ENCODE measurements around the gene SLC2A5. TPM values are rescaled to one million over a fixed set of nuclear protein-coding genes. Genes with fewer than 3 reads are reported as not detected.
A peak's percentile ranks its signal among the peaks of the same experiment; 100 is the strongest.

Gene SLC2A5
- total and polyA plus RNA-seq, 9 of the 15 experiments (the other 6 are each of a cell fraction or from before 2014, with no cell fraction given), result 0.08 TPM; not detected in 8

GRCh38 chr1:9071554-9072235, 2.3 kb upstream of the SLC2A5 start (continued):
- TF ChIP-seq, protein P1, sequence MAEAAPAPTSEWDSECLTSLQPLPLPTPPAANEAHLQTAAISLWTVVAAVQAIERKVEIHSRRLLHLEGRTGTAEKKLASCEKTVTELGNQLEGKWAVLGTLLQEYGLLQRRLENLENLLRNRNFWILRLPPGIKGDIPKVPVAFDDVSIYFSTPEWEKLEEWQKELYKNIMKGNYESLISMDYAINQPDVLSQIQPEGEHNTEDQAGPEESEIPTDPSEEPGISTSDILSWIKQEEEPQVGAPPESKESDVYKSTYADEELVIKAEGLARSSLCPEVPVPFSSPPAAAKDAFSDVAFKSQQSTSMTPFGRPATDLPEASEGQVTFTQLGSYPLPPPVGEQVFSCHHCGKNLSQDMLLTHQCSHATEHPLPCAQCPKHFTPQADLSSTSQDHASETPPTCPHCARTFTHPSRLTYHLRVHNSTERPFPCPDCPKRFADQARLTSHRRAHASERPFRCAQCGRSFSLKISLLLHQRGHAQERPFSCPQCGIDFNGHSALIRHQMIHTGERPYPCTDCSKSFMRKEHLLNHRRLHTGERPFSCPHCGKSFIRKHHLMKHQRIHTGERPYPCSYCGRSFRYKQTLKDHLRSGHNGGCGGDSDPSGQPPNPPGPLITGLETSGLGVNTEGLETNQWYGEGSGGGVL (CRISPR knock-in tag; IDR thresholded peaks at IDR 0.05), result no peak
- TF ChIP-seq, protein P2, sequence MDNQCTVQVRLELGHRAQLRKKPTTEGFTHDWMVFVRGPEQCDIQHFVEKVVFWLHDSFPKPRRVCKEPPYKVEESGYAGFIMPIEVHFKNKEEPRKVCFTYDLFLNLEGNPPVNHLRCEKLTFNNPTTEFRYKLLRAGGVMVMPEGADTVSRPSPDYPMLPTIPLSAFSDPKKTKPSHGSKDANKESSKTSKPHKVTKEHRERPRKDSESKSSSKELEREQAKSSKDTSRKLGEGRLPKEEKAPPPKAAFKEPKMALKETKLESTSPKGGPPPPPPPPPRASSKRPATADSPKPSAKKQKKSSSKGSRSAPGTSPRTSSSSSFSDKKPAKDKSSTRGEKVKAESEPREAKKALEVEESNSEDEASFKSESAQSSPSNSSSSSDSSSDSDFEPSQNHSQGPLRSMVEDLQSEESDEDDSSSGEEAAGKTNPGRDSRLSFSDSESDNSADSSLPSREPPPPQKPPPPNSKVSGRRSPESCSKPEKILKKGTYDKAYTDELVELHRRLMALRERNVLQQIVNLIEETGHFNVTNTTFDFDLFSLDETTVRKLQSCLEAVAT (IDR thresholded peaks at IDR 0.05), result no peak
- TF ChIP-seq BHLHE40 (IDR thresholded peaks at IDR 0.05; ENCODE audit: low read length) (0 out of 2 replicates have a peak, but pooled peaks have one; percentile 38), SMC3 (conservative IDR thresholded peaks at IDR 0.05; ENCODE audit: insufficient read depth, low read depth, low read length) (no peak), CBFB (CRISPR knock-in tag; IDR thresholded peaks at IDR 0.05) (no peak), EWSR1 (IDR thresholded peaks at IDR 0.05; ENCODE audit: borderline replicate concordance, low read depth, partially characterized antibody) (no peak), HCFC1 (IDR thresholded peaks at IDR 0.05; ENCODE audit: low read depth, low read length) (no peak; the same call in 1 of the 2 replicates), SMAD3 (CRISPR knock-in tag; conservative IDR thresholded peaks at IDR 0.05) (0 out of 2 replicates have a peak, but pooled peaks have one; percentile 26), ZNF174 (CRISPR knock-in tag; IDR thresholded peaks at IDR 0.05) (no peak), PTRF (tag; IDR thresholded peaks at IDR 0.05) (no peak), MECOM (CRISPR knock-in tag; IDR thresholded peaks at IDR 0.05) (no peak), RAD51 (IDR thresholded peaks at IDR 0.05; ENCODE audit: borderline replicate concordance, low read depth) (no peak), ZNF133 (CRISPR knock-in tag; IDR thresholded peaks at IDR 0.05) (no peak), GTF2A2 (tag; IDR thresholded peaks at IDR 0.05) (no peak), ZNF445 (CRISPR knock-in tag; IDR thresholded peaks at IDR 0.05; ENCODE audit: low read depth) (no peak), HIVEP1 (CRISPR knock-in tag; IDR thresholded peaks at IDR 0.05) (no peak), ZNF175 (CRISPR knock-in tag; IDR thresholded peaks at IDR 0.05; ENCODE audit: low read depth) (no peak), LARP7 (IDR thresholded peaks at IDR 0.05) (no peak), ZNF3 (CRISPR knock-in tag; IDR thresholded peaks at IDR 0.05) (no peak), ZNF76 (CRISPR knock-in tag; IDR thresholded peaks at IDR 0.05; ENCODE audit: borderline replicate concordance) (0 out of 2 replicates have a peak, but pooled peaks have one; percentile 40), CTBP1 (IDR thresholded peaks at IDR 0.05; ENCODE audit: borderline replicate concordance) (no peak), ZNF184 (CRISPR knock-in tag; IDR thresholded peaks at IDR 0.05) (no peak)
- TF ChIP-seq, protein P3, sequence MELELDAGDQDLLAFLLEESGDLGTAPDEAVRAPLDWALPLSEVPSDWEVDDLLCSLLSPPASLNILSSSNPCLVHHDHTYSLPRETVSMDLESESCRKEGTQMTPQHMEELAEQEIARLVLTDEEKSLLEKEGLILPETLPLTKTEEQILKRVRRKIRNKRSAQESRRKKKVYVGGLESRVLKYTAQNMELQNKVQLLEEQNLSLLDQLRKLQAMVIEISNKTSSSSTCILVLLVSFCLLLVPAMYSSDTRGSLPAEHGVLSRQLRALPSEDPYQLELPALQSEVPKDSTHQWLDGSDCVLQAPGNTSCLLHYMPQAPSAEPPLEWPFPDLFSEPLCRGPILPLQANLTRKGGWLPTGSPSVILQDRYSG (tag; conservative IDR thresholded peaks at IDR 0.05; ENCODE audit: low read depth), result no peak
- TF ChIP-seq, protein P4, sequence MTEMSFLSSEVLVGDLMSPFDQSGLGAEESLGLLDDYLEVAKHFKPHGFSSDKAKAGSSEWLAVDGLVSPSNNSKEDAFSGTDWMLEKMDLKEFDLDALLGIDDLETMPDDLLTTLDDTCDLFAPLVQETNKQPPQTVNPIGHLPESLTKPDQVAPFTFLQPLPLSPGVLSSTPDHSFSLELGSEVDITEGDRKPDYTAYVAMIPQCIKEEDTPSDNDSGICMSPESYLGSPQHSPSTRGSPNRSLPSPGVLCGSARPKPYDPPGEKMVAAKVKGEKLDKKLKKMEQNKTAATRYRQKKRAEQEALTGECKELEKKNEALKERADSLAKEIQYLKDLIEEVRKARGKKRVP (CRISPR knock-in tag; IDR thresholded peaks at IDR 0.05), result no peak
